C1 segment of cervical spinal cord (tissue), 14 donors: ENCODE data around the gene JPH2.

ENCODE experiments used
- DNase-seq, 14 donors: peaks; one replicate each; lab custom pipeline; 2025; lab: John Stamatoyannopoulos, UW

JPH2 gene

DNA sequence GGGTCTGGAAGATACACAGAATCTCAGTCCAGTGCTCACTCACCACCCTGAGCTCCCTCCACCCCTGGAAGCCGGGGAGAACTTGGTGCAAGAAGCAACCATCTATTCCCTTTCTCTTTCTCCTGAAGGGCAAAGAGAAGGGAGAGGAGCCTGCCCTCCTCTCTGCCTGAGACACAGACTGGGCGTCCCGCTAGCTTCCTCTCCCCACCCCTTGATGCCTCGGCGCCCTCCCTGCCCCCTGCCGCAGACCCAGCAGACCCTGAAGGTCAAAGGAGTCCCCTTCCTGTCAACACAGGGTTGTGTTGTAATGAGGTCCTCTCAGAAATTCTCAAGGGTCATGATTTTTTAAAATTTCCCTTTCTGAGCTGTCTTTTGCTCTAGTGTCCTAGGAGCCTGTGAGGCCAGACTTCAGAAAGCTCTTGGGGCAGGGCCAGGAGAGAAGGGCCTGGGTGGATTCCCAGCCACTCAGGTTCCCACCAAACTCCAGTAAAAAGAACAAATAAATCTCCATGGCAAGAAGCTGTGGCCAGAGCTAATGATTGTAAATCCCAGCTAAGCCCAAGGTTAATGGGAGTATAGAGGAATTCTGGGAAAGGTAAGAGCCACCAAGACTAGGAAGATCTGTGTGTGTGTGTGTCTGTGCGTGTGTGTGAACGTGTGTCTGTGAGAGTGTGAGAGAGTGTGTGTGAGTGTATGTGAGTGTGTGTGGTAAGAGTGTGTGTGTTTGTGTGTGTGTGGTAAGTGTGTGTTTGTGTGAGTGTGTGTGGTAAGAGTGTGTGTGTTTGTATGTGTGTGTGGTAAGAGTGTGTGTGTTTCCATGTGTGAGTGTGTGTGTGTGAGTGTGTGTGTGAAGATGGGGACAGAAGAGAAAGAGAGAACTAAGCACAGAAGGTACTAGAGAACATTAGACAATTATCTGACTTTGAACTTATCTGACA lies 1.1 kb upstream of the JPH2 start:
- DNase-seq = peak in 2 of 14 donors; percentile 32 to 49

DNA sequence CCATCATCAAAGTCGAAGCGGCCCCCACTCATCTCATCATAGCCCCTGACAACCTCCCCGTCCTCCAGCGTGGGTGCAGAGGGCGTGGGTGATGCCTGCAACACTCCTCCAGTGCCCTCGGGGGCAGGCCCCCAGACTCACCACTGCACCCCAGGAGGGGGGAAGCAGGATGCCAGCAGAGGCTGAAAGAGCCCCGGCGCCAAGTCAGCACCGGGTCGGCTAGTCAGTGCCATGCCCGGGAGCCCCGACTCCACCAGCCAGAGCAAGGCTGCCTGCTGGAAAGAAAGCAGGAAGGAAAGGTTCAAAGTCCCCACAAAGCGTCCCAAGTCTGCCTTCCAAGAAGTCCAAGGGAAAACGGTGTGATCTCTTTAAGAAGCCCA lies 324 bp downstream of the JPH2 start:
- DNase-seq = peak in 2 of 14 donors; percentile 26 to 40

DNA sequence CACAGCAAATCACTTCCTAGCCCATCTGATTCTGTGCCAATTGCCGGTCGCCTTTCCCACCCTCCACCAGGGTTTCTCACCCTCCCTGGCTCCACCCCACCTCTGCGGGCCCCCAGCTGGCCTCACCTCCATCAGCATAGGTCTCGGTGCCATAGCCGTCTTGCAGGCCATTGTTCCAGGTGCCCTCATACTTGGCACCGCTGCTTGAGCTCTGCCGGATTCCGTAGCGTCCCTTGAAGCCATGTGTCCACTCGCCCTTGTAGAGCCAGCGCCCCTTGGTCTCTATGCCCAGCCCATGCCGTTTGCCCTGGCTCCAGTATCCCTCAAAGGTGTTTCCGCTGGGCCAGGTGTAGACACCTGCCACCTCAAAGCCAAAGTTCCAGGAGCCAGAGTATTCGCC lies 787 bp downstream of the JPH2 start:
- DNase-seq = no peak

DNA sequence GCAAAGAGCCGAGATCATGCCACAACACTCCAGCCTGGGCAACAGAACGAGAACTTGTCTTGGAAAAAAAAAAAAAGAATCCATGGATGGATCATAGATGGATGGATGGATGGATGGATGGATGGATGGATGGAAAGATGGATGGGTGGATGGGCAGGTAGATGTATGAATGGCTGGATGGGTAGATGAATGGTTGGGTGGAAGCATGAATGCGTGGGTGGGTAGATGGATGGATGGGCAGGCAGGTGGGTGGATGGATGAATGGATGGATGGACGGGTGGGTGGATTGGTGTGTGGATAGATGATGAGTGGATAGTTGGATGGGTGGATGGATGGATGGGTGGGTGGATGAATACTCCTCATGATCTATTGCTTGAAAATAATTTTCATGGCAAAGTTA lies 1.4 kb downstream of the JPH2 start:
- no peak for DNase-seq

DNA sequence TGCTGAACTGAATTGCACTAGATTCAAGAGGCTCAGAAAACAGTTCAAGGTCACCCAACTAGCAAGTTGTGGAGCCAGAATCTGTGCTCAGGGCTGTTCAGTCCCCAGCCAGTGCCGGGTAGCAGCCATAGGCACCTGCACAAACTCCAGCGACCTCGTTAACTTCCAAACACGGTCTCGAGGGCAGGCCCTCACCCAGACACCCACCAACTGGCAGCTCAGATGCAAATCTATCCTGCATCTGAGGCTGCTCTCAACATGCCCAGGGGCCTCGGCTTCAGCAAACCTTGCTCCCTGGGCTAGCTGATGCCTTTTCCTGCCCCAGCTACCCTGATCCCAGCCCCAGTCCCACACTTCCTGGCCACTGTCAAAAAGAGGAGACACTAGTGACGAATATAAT lies 3.7 kb downstream of the JPH2 start:
- no peak for DNase-seq

GRCh38 chr20:44182863-44183262 lies 4.1 kb downstream of the JPH2 start:
- DNase-seq = no peak

GRCh38 chr20:44182135-44182765 lies 4.7 kb downstream of the JPH2 start:
- DNase-seq = no peak

GRCh38 chr20:44181611-44182010 lies 5.4 kb downstream of the JPH2 start:
- peak in 1 of 14 donors; percentile 63 for DNase-seq

DNA sequence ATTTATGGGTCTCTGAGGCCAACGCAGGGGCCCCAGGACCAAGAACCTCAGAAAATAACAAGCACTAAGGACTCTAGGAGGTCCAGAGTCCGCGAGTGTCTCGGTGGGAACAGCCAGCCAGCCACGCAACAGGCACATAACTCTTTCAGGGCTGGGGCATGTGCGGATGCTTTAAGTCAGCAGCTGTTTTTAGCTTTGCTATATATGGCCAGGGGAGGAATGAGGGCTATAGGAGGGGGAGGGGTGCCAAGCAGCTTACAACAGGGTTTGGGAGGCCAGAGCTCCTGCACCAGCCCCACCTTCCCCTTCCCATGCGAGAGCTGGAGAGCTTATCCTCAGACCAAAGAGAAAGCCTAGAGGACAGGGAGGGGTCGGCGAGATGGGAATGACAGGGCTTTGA lies 6.2 kb downstream of the JPH2 start:
- DNase-seq = no peak

DNA sequence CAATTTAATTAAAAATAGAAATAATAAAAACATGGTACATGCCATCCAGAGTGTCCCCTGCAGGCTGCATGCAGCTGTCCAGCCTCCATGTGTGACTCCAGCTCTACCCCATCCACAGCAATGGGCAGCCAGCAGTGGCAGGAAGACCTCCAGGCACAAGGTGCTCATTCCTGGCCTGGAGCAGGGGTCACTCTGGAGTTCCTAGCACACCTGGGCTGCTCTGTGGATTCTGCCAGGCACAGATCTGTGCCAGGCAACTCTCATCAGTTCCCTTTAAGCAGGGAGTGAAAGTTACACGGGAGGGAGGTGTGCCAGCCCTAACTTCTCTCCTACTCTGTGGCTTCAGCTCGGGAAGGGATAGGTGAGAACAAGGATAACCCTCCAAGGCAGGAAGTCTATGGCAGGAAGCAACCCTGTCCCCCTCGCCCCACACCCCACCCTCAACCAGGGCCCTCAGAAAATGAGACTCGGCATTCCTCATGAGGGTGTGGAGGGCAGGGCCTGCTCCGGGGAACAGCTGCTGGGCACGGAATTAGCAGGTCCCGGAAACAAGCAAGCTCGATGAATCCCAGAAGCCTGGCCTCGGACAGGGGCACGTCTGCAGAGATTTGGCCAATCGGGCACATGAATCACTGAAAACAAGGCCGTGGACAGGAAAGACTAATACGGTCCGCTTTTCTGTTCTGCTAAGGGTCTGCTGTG lies 10.0 kb downstream of the JPH2 start:
- DNase-seq = no peak

GRCh38 chr20:44174996-44175765 lies 11.8 kb downstream of the JPH2 start:
- peak in 1 of 14 donors; percentile 5 for DNase-seq

- no peak for DNase-seq
These were observed 13.1 kb downstream of the JPH2 start for GRCh38 chr20:44173846-44174245.

GRCh38 chr20:44173116-44173515 lies 13.9 kb downstream of the JPH2 start:
- DNase-seq = no peak

DNA sequence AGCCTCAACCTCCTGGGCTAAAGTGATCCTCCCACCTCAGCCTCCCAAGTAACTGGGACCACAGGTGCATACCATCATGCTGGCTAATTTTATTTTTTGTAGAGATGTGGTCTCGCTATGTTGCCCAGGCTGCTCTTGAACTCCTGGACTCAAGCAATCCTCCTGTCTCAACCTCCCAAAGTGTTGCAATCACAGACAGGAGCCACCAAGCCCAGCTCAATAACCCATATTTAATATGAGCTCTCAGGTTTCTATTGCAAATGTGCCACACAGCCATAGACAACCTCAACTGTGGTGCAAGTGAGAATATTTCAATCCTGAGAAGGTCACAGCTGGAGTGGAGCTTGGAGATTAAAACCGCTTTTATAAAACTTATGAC lies 14.4 kb downstream of the JPH2 start:
- DNase-seq = no peak

DNA sequence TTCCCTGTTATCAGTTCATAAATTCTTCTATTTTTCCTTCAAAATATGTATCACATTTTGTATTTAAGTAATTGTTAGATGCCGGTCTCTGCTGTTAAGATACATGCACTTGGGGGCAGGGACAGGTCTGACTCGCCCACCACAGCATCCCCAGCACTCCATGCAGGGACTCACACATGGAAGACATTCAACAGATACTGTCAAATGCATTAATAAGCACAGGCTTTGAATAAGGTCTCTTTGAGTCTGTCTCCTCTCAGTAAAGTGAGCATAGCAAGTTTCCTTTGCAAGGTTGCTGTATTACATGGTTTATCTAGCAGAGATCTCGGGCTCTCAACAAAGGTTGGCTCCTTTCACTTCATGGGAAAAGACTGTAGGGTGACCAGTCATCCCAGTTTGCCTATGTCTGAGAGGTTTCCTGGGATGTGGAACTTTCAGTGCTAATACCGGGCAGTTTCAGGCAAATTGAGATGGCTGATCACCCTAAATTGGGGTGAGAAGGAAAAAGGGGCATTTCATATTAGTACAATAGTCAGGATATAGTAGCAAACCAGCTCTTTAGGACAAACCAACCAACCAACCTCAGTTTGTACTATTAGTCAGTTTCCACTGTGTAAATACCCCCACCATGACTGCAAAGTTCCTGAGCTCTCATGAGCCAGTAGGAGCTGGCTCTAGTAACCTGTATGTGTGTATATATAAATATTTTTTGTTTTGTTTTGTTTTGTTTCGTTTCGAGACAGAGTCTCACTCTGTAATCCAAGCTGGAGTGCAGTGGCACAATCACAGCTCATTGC lies 15.0 kb downstream of the JPH2 start:
- DNase-seq = no peak

DNA sequence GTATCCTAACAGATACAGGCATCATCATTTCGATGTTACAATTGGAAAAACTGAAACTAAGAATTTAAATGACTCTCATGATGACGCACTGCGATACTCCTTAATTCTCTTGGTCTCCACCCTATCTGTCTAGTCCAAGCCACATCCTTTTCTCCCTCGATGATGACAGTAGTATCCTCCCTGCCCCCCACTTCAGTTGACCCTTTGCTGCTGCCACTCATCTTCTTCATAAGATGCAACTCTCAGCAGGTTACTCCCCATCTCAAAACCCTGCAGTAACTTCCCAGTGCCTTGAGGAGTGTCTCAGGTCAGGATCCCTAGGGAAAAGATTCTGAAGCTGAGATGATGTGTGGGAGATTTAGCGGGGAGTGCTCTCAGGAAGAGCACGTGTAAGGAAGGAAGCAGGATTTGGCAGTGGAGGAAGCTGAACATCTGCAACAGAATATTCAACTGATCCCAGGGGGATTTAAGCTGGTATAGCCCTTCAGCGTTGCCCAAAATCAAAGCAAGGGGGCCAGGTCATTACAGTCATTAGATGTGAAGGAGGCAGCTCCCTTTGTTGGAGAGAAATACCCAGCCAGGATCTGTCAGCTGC lies 16.1 kb downstream of the JPH2 start:
- DNase-seq = no peak

DNA sequence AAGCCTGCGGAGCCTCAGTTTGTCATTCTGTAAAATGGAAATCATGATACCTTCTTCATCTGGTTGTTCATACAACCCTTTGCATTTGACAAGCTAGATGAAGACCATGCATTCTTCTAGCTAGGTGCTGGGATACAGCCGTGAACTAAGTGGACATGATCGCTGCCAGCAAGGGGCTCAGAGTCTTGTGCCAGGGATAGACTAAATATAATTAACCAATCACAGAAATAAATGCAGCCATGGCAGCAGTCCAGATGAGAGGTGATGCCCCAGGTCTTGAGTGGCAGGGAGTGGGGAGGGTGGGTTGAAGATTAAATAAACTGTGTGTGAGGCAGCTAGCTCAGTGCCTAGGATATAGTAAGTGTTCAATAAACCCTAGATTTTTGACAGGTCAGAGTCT lies 19.3 kb downstream of the JPH2 start:
- DNase-seq = no peak

GRCh38 chr20:44166477-44166876 lies 20.5 kb downstream of the JPH2 start:
- peak in 1 of 14 donors; percentile 6 for DNase-seq

- no peak for DNase-seq
These were observed 21.0 kb downstream of the JPH2 start for GRCh38 chr20:44166008-44166407.

DNA sequence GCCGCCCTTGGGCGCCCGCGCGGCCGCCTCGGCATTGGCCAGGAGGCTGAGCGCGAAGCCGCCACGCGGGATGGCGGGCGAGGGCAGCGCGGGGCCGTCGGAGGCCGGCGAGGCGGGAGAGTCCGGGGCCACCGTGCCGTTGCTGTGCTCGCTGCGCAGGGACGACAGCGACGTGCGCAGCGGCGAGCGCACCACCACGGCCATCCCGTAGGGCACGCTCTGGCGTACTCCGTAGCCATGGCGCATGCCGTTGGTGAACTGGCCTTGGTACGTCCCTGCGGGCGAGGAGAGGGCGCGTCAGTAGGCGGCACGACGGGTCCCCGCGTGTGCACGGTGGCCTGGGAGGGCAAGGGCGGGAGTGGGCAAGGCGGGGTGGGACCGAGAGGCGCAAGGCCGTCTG lies 26.9 kb downstream of the JPH2 start:
- no peak for DNase-seq

DNA sequence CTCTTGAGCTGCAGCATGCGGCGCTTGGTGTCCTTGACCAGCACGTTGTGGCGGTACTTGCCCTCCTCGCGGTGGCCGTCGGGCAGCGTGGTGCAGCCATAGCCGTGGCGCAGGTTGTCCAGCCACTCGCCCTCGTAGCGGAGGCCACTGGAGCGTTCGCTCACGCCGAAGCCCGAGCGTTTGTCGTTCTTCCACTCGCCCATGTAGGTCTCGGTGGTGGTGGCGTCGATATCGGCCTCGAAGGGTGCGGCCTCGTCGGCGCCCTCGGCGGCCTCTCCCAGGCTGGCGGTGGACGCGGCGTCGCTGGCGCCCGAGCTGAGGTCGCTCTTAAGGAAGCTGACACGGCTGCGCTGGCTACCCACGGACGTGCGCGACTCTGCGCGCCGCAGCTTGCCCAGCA lies 27.3 kb downstream of the JPH2 start:
- no peak for DNase-seq
